NCI-H748 (cell line): ENCODE measurements around the gene PPM1H.
"Not testable (repeated sequence)": the region's sequence is repeated elsewhere in the genome, so short reads cannot be mapped to it uniquely, and the experiment has no call there.

ENCODE experiments used
- DNase-seq: peaks from one replicate; lab custom pipeline; 2025; ENCODE audit not compliant: unreplicated experiment; lab: John Stamatoyannopoulos, UW

Gene PPM1H

GRCh38 chr12:62739266-62740015, 195.5 kb downstream of the PPM1H start:
- DNase-seq: no peak

- no peak for DNase-seq
These were observed 196.3 kb downstream of the PPM1H start for GRCh38 chr12:62738616-62739015.

GRCh38 chr12:62738105-62738504, 196.8 kb downstream of the PPM1H start:
- no peak for DNase-seq

- no peak for DNase-seq
These were observed 197.3 kb downstream of the PPM1H start for GRCh38 chr12:62737615-62738014.

GRCh38 chr12:62737188-62737587, 197.8 kb downstream of the PPM1H start:
- DNase-seq: no peak

- no peak for DNase-seq
These were observed 198.4 kb downstream of the PPM1H start for GRCh38 chr12:62736596-62736995.

GRCh38 chr12:62732861-62733427, 202.0 kb downstream of the PPM1H start:
- no peak for DNase-seq

- DNase-seq: no peak
These were observed 203.7 kb downstream of the PPM1H start for GRCh38 chr12:62731055-62731820.

- DNase-seq: no peak
These were observed 204.3 kb downstream of the PPM1H start for GRCh38 chr12:62730649-62731048.

- not testable (repeated sequence) for DNase-seq
These were observed 205.1 kb downstream of the PPM1H start for GRCh38 chr12:62729579-62730544.

GRCh38 chr12:62728741-62729140, 206.2 kb downstream of the PPM1H start:
- DNase-seq: no peak

GRCh38 chr12:62726471-62726980, 208.4 kb downstream of the PPM1H start:
- no peak for DNase-seq

GRCh38 chr12:62725781-62726180, 209.2 kb downstream of the PPM1H start:
- DNase-seq: no peak

GRCh38 chr12:62724947-62725451, 210.0 kb downstream of the PPM1H start:
- DNase-seq: no peak

- no peak for DNase-seq
These were observed 210.7 kb downstream of the PPM1H start for GRCh38 chr12:62724285-62724684.

- DNase-seq: peak; percentile 17
These were observed 211.8 kb downstream of the PPM1H start for GRCh38 chr12:62722971-62723680.

- no peak for DNase-seq
These were observed 214.2 kb downstream of the PPM1H start for GRCh38 chr12:62720661-62721330.

GRCh38 chr12:62720025-62720424, 214.9 kb downstream of the PPM1H start:
- no peak for DNase-seq

GRCh38 chr12:62718762-62719426, 216.1 kb downstream of the PPM1H start:
- no peak for DNase-seq
